HEK293 (cell line): ENCODE data around the gene B3GLCT.

Experiments used
- CTCF ChIP-seq: fragments of 450-650 bp; formaldehyde crosslinking; IDR thresholded peaks from 2 replicates; pipeline ENCODE4 v1.5.1; 2016; ENCODE audit warnings: missing biosample characterization, missing genetic modification characterization
- KLF10 ChIP-seq: fragments of 450-650 bp; IDR thresholded peaks from 2 replicates; pipeline ENCODE4 v1.5.1; 2018; ENCODE audit warnings: missing biosample characterization, mild to moderate bottlenecking, missing genetic modification characterization
- SCRT2 ChIP-seq: fragments of 450-650 bp; formaldehyde crosslinking; IDR thresholded peaks from 2 replicates; pipeline ENCODE4 v1.5.1; 2016; ENCODE audit warnings: missing biosample characterization, missing genetic modification characterization
- SP2 ChIP-seq: fragments of 450-650 bp; formaldehyde crosslinking; IDR thresholded peaks from 2 replicates; pipeline ENCODE4 v1.5.1; 2016; ENCODE audit warnings: missing biosample characterization, missing genetic modification characterization
- TCF7L2 ChIP-seq: IDR thresholded peaks from 2 replicates; pipeline ENCODE4 v1.6.1; 2011; ENCODE audit warnings: low read depth, mild to moderate bottlenecking, inconsistent platforms, low read length, moderate library complexity, borderline replicate concordance
- ZBTB26 ChIP-seq: fragments of 450-650 bp; formaldehyde crosslinking; optimal IDR thresholded peaks from 2 replicates; pipeline ENCODE3; 2016; ENCODE audit warnings: missing biosample characterization, mild to moderate bottlenecking, missing genetic modification characterization
- ZBTB44 ChIP-seq: fragments of 450-650 bp; IDR thresholded peaks from 2 replicates; pipeline ENCODE4 v1.5.1; 2018; ENCODE audit warnings: missing biosample characterization, mild to moderate bottlenecking, missing genetic modification characterization
- ZBTB7A ChIP-seq: fragments of 450-650 bp; formaldehyde crosslinking; IDR thresholded peaks from 2 replicates; pipeline ENCODE4 v1.5.1; 2016; ENCODE audit warnings: low read depth, missing biosample characterization, missing genetic modification characterization
- ZNF169 ChIP-seq: fragments of 450-650 bp; formaldehyde crosslinking; IDR thresholded peaks from 2 replicates; pipeline ENCODE4 v1.5.1; 2016; ENCODE audit warnings: missing biosample characterization, missing genetic modification characterization
- ZNF221 ChIP-seq: fragments of 450-650 bp; formaldehyde crosslinking; IDR thresholded peaks from 2 replicates; pipeline ENCODE4 v1.5.1; 2017; ENCODE audit warnings: missing biosample characterization, missing genetic modification characterization, borderline replicate concordance
- ZNF274 ChIP-seq, 2 experiments: fragments of 200-500 bp in 1 of 2; fragments of 450-650 bp in 1 of 2; sonication (Bioruptor generic) in 1 of 2; formaldehyde crosslinking in 1 of 2; IDR thresholded peaks; 2 replicates each; pipeline versions ENCODE4 v1.5.1 to v1.6.1; 2014 to 2016; ENCODE audit warnings: borderline replicate concordance in 1 of 2, inconsistent platforms in 1 of 2, low read length in 1 of 2, missing biosample characterization in 1 of 2, missing genetic modification characterization in 1 of 2
- ZNF670 ChIP-seq: fragments of 450-650 bp; formaldehyde crosslinking; IDR thresholded peaks from 2 replicates; pipeline ENCODE4 v1.5.1; 2016; ENCODE audit warnings: missing biosample characterization, missing genetic modification characterization, low read depth
- TF ChIP-seq, protein P1 (sequence below): fragments of 450-650 bp; formaldehyde crosslinking; IDR thresholded peaks from 2 replicates; pipeline ENCODE4 v1.5.1; 2016; ENCODE audit warnings: missing biosample characterization, missing genetic modification characterization
- TF ChIP-seq, protein P2 (sequence below): fragments of 450-650 bp; formaldehyde crosslinking; IDR thresholded peaks from 2 replicates; pipeline ENCODE4 v1.5.1; 2017; ENCODE audit warnings: missing biosample characterization, missing genetic modification characterization

- TF ChIP-seq CTCF (tag by site-specific recombination): no peak
- TF ChIP-seq SCRT2 (tag by site-specific recombination): no peak
- TF ChIP-seq, protein P1, sequence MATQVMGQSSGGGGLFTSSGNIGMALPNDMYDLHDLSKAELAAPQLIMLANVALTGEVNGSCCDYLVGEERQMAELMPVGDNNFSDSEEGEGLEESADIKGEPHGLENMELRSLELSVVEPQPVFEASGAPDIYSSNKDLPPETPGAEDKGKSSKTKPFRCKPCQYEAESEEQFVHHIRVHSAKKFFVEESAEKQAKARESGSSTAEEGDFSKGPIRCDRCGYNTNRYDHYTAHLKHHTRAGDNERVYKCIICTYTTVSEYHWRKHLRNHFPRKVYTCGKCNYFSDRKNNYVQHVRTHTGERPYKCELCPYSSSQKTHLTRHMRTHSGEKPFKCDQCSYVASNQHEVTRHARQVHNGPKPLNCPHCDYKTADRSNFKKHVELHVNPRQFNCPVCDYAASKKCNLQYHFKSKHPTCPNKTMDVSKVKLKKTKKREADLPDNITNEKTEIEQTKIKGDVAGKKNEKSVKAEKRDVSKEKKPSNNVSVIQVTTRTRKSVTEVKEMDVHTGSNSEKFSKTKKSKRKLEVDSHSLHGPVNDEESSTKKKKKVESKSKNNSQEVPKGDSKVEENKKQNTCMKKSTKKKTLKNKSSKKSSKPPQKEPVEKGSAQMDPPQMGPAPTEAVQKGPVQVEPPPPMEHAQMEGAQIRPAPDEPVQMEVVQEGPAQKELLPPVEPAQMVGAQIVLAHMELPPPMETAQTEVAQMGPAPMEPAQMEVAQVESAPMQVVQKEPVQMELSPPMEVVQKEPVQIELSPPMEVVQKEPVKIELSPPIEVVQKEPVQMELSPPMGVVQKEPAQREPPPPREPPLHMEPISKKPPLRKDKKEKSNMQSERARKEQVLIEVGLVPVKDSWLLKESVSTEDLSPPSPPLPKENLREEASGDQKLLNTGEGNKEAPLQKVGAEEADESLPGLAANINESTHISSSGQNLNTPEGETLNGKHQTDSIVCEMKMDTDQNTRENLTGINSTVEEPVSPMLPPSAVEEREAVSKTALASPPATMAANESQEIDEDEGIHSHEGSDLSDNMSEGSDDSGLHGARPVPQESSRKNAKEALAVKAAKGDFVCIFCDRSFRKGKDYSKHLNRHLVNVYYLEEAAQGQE (tag by site-specific recombination): no peak
- TF ChIP-seq ZNF221: no peak
- no peak for TF ChIP-seq ZNF274 (IDR thresholded peaks at IDR 0.05; ENCODE audit: low read length)
- no peak for TF ChIP-seq ZNF274 (tag by site-specific recombination; IDR thresholded peaks at IDR 0.05; ENCODE audit: borderline replicate concordance)
- no peak for TF ChIP-seq ZNF670 (tag by site-specific recombination)
- TF ChIP-seq ZBTB26: no peak
- no peak for TF ChIP-seq KLF10 (tag by site-specific recombination)
- TF ChIP-seq ZBTB44: no peak
- no peak for TF ChIP-seq TCF7L2
- TF ChIP-seq, protein P2, sequence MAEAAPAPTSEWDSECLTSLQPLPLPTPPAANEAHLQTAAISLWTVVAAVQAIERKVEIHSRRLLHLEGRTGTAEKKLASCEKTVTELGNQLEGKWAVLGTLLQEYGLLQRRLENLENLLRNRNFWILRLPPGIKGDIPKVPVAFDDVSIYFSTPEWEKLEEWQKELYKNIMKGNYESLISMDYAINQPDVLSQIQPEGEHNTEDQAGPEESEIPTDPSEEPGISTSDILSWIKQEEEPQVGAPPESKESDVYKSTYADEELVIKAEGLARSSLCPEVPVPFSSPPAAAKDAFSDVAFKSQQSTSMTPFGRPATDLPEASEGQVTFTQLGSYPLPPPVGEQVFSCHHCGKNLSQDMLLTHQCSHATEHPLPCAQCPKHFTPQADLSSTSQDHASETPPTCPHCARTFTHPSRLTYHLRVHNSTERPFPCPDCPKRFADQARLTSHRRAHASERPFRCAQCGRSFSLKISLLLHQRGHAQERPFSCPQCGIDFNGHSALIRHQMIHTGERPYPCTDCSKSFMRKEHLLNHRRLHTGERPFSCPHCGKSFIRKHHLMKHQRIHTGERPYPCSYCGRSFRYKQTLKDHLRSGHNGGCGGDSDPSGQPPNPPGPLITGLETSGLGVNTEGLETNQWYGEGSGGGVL (tag by site-specific recombination): no peak
- TF ChIP-seq ZBTB7A (tag by site-specific recombination): no peak
- no peak for TF ChIP-seq SP2
- no peak for TF ChIP-seq ZNF169 (tag by site-specific recombination)
These were observed 43.1 kb downstream of the B3GLCT start for GRCh38 chr13:31242916-31243315.
